Kasumi-1 (cell line): ENCODE measurements around the gene ZNF575.
"Not testable (repeated sequence)": the region's sequence is repeated elsewhere in the genome, so short reads cannot be mapped to it uniquely, and the experiment has no call there.

Experiments
- DNase-seq, 2 experiments: peaks; one replicate each; lab custom pipeline; 2025; lab: John Stamatoyannopoulos, UW

Gene ZNF575

DNA sequence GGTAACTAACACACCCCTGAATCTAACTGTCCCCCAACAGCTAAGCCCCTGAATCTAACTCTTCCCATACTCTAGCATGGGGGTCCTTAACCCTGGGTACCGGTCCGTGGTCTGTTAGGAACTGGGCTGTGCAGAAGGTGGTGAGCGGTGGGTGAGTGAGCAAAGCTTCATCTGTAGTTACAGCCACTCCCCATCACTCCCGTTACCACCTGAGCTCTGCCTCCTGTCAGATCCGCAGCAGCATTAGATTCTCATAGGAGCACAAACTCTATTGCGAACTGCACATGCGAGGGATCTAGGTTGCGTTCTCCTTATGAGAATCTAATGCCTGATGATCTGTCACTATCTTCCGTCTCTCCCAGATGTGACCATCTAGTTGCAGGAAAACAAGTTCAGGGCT, 22.3 kb upstream of the ZNF575 start:
- DNase-seq, result no peak

DNA sequence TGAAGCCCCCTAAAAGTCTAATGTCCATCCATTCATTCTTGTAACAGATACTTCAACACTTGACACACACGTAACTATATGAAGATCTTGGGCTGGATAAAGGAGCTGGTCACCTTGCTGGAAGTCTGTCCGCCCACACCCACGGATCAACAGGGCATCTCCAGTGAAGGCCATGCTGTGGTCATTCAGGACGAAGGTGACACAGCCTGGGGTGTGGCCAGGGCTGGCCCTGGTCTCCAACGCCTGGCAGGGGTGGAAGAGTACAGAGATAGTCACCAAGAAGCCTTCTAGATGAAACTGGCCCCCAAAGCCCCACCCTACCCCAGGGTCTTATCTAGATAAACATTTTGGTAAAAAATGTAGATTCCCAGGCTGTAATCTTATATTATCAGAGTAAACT, 21.7 kb upstream of the ZNF575 start:
- no peak for DNase-seq

DNA sequence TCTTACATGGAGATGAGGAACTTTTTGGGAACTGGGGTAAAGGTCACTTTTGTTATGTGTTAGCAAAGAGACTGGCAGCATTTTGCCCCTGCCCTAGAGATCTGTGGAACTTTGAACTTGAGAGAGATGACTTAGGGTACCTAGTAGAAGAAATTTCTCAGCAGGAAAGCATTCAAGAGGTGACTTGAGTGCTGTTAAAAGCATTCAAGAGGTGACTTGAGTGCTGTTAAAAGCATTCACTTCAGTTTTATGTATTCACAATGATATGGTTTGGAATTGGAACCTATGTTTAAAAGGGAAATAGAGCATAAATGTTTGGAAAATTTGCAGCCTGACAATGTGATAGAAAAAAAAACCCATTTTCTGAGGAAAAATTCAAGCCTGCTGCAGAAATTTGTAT, 20.6 kb upstream of the ZNF575 start:
- DNase-seq, result not testable (repeated sequence)

DNA sequence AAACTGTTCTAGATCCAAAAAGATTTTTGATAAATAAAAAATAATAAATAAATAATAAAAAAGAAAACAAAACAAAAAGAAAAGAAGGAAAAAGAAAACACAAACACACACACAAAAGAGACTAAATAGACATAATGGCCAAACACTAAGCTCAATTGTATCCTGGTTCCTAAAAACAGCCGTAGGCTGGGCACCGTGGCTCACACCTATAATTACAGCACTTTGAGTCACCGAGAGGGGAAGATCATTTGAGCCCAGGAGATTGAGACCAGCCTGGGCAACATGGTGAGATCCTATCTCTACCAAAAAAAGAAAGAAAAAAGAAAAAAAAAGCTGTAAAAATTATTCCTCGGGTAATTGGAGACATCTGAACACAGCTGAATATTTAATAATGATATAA, 14.9 kb upstream of the ZNF575 start:
- no peak for DNase-seq

DNA sequence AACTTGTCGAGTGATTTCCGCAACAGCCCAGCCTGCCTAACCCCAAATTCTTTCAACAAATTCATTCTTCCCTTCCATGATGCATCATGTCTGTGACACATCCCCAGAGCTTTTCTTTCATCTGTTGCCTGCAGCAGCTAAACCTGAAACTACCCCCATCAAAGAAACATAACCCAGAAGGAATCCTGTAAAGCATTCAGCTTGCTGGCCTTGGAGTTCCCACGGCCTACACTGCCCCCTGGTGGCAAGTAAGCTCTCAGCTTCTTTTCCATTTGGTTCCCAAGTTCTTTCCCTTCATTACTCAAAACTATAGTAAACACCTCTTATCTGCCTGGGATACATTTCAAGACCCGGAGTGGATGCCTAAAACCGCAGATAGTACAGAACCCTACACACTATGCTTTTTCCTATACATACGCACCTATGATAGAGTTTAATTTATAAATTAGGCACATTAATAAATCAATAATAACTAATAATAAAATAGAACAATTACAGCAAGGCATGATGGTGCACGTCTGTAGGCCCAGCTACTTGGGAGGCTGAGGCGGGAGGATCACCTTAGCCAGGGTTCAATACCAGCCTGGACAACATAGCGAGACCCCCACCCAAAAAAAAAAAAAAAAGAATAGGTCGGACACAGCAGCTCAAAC, 13.4 kb upstream of the ZNF575 start:
- DNase-seq, result peak; percentile 69 to 73

DNA sequence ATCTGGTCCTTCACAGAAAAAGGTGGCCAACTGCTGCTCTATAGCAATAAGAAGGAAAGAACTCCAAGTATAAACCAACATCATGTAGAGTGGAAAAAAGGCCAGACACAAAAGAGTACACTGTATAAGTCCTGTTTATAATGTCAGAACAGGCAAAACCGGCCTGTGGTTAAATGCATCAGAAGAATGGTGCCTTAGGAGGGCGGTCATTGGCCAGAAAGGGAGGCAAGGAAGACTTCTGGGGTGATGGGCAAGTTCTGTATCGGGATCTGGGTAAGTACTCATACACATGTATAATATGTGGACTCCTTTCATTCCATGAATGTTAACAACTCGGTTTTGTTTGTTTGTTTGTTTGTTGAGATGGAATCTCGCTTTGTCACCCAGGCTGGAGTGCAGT, 10.1 kb upstream of the ZNF575 start:
- DNase-seq, result no peak

DNA sequence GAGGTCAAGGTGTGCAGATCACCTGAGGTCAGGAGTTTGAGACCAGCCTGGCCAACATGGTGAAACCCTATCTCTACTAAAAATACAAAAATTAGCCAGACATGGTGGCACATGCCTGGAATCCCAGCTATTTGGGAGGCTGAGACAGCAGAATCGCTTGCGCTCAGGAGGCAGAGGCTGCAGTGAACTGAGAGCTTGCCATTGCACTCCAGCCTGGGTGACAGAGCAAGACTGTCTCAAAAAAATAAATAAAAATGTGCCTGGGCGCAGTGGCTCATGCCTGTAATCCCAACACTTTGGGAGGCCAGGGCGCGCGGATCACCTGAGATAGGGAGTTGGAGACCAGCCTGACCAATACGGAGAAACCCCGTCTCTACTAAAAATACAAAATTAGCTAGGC, 9.3 kb upstream of the ZNF575 start:
- not testable (repeated sequence) for DNase-seq

DNA sequence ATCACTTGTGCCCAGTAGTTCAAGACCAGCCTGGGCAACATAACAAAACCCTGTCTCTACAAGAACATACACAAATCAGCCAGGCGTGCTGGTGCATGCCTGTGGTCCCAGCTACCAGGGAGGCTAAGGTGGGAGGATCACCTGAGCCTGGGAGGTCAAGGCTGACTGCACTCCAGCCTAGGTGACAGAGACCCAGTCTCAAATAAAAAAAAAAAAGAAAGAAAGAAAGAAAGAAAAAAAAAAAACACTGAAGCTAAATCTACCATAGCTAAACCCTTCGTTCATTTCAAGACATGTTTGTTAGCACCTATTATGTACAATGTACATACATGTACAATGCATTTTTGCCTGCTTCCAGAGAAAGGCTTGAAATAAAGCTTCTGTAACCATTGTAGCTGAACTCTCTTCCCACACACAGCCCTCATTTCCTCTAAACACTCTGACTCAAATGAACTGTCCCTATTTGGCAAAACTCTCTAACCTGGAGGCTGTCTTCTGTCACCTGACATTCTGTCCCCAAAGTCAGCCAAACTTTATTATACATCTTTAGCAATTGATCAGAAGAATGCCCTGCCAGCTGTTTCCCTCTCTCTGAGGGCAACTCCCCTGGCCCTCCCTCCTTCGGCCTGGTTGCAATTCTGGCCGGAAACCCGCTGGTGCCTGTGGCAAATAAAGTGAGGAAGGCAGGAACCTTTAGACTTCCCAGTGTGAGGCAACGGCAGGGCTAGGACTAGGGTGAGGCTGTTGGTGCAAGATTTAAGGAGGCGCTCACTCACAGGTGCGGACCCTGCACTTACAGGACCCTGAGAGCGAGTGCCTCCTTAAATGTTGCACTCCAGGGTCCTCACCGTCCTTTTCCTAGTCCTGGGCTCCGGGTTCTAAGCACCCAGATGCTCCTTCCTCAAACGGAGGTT, 7.8 kb upstream of the ZNF575 start:
- DNase-seq, result peak; percentile 97

DNA sequence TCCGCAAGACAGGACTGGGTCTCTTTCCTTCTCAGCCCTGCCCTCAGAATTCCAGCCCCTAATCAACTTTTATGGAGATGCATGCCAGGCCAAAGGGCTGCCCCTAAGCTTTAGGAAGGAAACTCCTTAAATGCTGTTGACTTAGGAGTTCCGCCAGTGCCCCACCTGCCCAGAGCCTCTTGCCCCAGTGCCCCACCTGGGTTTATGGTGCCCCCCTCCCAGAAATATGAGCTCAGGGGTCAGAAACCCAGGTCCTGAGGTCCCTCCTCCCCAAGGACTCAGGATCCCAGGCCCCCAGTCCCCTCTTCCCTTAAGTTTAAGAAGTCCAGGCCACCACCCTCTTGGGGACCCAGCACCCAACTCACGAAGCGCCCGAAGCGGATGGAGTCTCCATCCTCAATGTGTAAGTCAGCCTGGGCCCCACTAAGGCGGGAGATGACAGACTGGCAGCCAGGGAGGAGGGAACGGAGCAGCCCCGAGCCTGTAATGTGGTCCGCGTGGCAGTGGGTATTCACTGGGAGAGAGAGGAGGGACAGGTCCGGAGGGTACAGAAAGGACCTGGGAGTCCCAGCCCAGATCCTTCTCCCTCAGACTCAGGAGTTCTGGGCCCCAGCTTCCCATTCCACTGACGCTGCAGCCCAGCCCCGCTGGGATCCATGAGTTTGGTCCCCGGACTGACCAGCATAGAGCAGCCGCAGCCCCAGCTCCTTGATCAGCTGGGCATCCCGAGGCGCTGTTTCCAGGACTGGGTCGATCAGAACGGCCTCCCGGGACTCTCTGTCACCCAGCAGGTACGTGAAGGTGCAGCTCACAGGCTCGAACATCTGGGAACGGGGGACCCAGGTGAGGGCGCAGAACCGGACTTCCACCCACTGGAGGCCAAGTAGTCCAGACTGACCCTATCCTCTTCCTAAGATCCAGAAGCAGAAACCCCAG, 6.9 kb upstream of the ZNF575 start:
- no peak for DNase-seq

DNA sequence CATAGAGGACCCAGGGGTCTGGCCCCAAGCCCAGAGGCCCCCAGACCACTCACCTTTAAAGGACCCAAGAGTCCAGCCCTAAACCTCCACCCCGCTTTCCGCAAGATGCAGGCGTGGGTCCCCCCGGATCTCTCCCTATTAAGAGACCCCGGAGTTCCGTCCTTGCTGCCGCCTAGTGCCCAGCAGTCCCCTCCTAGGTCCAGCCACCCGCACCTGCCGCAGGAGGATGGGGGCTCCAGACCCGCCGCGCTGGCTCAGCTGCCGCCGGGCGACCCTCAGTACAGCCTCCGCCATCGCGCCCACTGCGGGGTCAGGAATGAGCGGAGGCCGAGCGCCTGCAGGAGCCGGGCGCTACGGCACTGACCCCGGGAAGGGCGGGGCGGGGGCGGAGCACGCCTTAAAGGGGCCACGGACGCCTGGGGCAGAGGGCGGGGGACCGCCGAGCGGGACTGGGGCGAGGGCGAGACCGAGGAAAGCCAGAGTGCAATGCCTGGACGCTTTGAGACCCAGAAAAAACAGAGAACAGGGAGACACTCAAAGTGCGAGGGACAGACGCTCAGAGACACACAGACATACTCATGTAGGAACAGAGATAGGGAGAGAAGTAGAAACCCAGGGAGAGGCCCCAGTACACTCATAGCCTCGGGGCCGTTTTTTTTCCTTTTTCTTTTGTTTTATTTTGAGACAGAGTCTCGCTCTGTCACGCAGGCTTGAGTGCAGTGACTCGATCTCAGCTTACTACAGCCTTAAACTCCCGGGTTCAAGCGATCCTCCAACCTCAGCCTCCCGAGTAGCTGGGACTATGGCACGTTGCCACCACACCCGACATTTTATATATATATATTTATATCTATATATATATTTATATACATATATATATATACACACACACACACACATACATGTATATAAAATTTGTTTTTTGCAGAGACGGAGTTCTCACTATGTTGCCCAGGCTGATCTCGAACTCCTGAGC, 5.8 kb upstream of the ZNF575 start, which contains the start of gene ETHE1:
TSS of gene ETHE1 (minus strand) at position 318 of the 976 bp plus-strand sequence. CDS start at position 294, 24 bp downstream.
- peak; percentile 58 to 89 for DNase-seq

DNA sequence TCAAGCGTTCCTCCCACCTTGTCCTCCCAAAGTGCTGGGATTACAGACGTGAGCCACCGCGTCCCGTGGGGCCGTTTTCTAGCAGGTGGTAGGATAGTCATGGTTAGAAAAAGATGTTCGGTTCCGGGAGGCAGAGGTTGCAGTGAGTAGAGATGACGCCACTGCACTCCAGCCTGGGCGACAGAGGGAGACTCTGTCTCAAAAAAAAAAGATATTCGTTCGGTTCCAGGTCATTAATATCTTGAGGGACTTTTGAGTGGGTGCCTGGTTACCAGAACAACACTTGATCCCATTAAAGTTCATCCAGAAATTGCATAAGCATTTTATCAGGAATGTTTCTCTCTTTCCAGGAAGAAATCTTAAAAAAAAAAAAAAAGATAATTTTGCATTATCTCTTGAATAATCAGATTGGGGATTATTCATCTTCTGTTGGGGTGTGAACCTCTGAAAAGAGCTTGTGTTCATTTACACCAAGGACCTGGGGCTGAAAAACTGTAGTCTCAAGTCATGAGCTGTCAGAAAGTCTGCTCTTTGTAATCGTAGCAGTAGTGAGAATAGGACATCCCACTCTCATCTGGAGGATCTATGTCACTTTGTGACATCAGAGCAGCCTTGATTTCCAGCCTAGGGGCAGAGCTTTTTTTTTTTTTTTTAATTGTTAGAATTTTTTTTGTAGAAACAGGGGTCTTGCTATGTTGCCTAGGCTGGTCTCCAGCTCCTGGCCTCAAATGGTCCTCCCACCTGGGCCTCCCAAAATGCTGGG, 4.9 kb upstream of the ZNF575 start:
- DNase-seq, result no peak

DNA sequence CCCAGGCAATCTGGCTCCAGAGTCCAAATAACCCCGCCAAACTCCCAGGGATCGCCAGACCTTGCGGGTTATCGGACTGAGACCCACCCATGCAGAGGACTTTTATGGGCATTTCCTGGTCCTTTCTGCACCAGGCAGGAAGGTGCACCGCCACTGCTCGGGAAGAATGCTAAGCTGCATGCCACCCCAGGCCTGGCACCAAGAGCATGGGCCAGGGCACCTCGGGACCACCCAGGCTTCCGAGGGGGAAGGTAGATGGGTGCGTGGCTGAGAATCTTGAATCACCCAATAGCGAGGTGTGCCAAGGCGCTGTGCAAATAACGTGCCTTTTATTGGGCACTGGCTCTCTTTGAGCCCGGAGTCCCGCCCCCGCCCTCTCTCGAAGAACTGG, 422 bp upstream of the ZNF575 start:
- peak; percentile 75 to 85 for DNase-seq

DNA sequence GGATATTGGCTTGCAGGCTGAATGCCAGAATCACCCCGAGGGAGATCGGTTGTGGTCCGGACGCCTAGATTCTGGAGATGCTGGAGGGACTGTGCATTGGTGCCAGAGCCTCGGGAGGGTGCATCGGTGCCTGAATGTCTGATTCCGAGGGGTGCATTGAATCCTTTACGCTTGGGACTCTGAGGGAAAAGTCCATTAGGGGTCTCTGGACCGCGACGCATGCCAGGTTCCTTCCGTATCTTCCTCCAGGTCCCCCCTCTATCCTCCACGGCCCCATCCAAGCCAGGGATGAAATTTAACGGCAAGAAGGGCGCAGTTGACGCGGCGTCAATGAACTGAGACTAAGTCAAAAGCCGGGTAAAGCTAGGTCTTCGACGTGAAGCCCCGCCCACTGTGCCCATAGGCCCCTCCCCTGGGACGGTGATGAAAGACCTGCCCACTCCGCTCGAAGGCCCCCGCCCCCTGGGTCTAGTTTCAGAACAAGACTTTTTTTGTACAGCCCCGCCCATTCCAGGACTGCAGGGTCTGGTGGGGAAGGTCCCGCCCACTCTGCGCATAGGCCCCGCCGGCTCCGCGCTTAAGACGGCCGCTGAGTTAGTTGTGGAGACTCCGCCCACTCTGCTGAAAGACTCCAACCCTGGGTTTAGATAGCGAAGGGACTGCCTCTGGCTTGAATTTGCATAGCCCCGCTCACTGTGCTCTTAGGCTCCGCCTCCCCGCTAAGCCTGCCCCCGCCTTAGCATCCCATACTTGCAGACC, 737 bp downstream of the ZNF575 start:
- peak; percentile 98 to 99 for DNase-seq

DNA sequence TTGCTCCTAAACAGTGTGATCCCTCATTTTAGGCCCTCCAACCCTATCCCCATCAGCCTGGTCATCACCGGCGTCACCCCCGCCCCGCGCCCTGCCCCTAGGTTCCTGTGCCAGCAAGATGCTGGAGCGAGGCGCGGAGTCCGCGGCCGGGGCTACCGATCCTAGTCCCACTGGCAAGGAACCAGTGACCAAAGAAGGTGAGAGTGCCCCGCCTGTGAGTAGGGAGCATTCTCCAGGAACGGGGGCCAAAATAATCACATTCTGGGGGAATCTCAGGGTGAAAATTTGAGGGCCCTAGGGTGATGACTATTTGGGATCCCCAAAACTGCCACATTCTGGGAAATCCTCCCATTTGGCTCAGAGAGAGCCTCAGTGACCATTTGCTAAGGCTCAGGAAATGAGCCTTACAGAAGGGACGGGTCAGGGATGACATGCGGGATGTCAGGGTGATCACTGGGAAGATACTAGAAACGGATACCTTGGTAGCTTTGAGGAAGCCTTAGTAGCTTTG, 1.4 kb downstream of the ZNF575 start:
- DNase-seq, result no peak

DNA sequence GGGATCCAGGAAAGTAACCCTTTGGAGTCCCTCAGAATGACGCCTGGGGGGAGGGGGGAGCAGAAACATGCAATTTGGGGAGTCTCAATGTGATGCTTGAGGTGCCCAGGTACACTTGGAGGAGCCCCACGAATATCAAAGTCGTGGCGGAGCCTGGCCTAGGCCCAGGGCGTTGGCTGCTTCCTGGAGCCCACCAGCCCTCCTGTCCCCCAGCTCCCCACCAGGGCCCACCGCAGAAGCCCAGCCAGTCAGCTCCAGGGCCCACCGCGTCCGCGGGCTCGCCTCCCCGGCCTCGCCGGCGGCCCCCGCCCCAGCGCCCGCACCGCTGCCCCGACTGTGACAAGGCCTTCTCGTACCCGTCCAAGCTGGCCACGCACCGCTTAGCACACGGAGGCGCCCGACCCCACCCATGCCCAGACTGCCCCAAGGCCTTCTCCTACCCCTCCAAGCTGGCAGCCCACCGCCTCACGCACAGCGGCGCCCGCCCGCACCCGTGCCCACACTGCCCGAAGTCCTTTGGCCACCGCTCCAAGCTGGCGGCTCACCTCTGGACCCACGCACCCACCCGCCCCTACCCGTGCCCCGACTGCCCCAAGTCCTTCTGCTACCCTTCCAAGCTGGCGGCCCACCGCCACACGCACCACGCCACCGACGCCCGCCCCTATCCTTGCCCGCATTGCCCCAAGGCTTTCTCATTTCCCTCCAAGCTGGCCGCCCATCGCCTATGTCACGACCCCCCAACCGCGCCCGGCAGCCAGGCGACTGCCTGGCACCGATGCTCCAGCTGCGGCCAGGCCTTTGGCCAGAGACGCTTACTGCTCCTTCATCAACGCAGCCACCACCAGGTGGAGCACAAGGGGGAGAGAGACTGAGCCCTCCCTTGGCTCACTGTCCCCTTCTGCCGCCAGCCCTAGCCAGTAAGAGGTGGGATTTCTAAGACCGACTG, 2.1 kb downstream of the ZNF575 start:
- DNase-seq, result peak; percentile 33 to 42

DNA sequence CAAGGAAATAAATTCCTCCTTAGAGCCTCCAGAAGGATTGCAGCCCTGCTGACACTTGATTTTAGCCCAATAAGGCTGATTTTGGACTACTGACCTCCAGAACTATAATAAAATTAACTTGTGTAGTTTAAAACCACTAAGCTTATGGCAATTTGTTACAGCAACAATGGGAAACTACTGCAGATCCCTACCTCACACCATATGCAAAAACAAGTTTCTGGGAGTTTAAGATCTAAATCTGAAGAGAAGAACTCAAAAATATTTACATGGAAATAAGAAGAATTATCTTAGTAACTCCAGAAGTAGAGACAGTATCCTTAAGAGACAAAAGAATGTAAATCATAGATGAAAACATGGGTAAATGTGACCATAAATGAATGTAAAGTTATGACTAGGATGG, 5.9 kb downstream of the ZNF575 start:
- DNase-seq, result no peak

DNA sequence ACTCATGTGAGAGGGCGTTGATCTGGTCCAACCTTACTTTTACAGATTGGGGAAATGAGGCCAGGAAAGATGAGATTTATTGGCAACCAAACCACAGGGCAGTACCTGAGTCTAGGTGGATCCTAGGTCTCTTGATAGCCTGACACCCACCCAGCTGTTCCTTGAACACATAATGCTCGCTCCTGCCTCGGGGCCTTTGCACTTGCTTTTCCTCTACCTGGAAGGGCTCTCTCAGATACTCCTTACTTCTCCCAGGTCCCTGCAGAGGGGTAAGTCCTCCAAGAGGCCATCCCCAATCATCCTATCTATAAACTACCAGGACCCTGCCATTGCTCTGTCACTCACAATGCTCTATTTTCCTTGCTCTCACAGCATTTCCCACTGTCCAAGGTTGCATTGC, 7.4 kb downstream of the ZNF575 start:
- no peak for DNase-seq
